B cell (primary cell): Measurements from ENCODE around the gene MTPN.

ENCODE experiments used
- CTCF ChIP-seq: fragments of 200-600 bp; IDR thresholded peaks from one replicate; pipeline ENCODE4 v1.8.0; 2022; ENCODE audit warnings: antibody characterized with exemption, mild to moderate bottlenecking
- EZH2 ChIP-seq: IDR thresholded peaks from 2 replicates; pipeline ENCODE4 v1.6.1; 2012; ENCODE audit warnings: borderline replicate concordance, low read depth, mild to moderate bottlenecking, moderate library complexity, low read length; ENCODE audit not compliant: insufficient read depth, poor library complexity, severe bottlenecking

DNA sequence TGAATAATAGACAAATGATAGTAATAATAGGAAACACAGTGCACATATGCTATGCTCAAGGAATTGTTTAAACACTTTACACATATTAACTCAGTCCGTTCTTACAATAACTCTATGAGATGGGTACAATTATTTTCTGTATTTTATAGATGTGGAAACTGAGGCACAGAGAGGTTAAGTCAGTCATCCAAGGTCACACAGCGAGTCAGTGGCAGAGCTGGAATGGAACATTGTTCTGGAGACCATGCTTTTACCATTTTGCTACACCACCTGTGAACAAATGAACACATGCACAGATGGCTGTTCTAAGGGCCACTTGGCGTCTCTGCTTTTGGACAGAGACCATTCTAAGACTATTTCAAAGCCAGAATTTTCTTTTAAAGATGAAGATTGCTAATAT is 26.9 kb upstream of the MTPN start:
- TF ChIP-seq CTCF, result no peak
- TF ChIP-seq EZH2, result no peak
